Measurements from ENCODE around the gene PIK3C2G. TPM values are rescaled to one million over a fixed set of nuclear protein-coding genes. Genes with fewer than 3 reads are reported as not detected.

Gene PIK3C2G
- total RNA-seq, 1 experiment from 2014 or later, result not detected

- H3K27me3 Mint-ChIP-seq (ENCODE audit: low read depth), result no peaks in the 10 kb centered on the region
- Histone ChIP-seq H2BK15ac (ENCODE audit: low read depth, low read length) (no peak overlapping the region), H3T11ph (ENCODE audit: low read length) (no peak overlapping the region), H4K20me1 (ENCODE audit: control insufficient read depth, insufficient read depth, insufficient read length) (no peaks in the 10 kb centered on the region), H3K4me1 (ENCODE audit: insufficient read depth, low read length) (no peaks in the 10 kb centered on the region), H2BK120ac (ENCODE audit: low read depth, low read length, poor library complexity, severe bottlenecking) (no peak overlapping the region), H3K4me2 (ENCODE audit: insufficient read depth, insufficient read length, low read length) (no peak overlapping the region), H2BK12ac (ENCODE audit: insufficient read length, low read depth, low read length) (no peak overlapping the region), H3K79me2 (ENCODE audit: insufficient read depth, low read length) (no peaks in the 10 kb centered on the region), H3K23me2 (ENCODE audit: insufficient read length, low read depth, low read length, poor library complexity, severe bottlenecking) (no peaks in the 10 kb centered on the region), H3K79me1 (ENCODE audit: insufficient read depth, low read depth, low read length, poor library complexity, severe bottlenecking) (no peaks in the 10 kb centered on the region), H3K18ac (ENCODE audit: insufficient read length, low read depth, low read length) (no peak overlapping the region), H3K9ac (ENCODE audit: extremely low read depth, insufficient read length, low read length) (no peak overlapping the region), H4K91ac (ENCODE audit: insufficient read length, low read depth, low read length) (no peak overlapping the region), H3K4ac (ENCODE audit: low read depth, low read length) (no peak overlapping the region), H2AFZ (ENCODE audit: low read length) (no peak overlapping the region), H3K23ac (ENCODE audit: insufficient read length, low read depth, low read length) (no peak overlapping the region), H3K27me3 (ENCODE audit: insufficient read depth, low read length) (no peaks in the 10 kb centered on the region), H2AK5ac (ENCODE audit: insufficient read length, low read length) (no peak overlapping the region), H3K27ac (ENCODE audit: insufficient read length, low read depth, low read length) (no peak overlapping the region), H3K14ac (ENCODE audit: insufficient read depth, low read length) (no peak overlapping the region), H4K8ac (replicated peaks; ENCODE audit: insufficient read length, low read depth, low read length) (no peak overlapping the region), H2BK20ac (ENCODE audit: low read depth, low read length, poor library complexity, severe bottlenecking) (no peak overlapping the region), H3K56ac (ENCODE audit: insufficient read length, low read depth, low read length) (no peak overlapping the region), H4K5ac (ENCODE audit: insufficient read length, low read depth, low read length) (no peak overlapping the region), H2BK5ac (ENCODE audit: insufficient read length, low read length) (no peak overlapping the region), H3K9me3 (ENCODE audit: control insufficient read depth, low read depth, low read length) (no peaks in the 10 kb centered on the region)
- H3K4me3 Mint-ChIP-seq, result no peak overlapping the region
- peaks cover 12 to 15% of the 10 kb centered on the region in 2 experiments for H3K9me3 Mint-ChIP-seq
- H3K36me3 Mint-ChIP-seq (ENCODE audit: insufficient read depth in 1 of 3, low read depth in 3 of 3), result peaks cover 0 to 13% (median 2%) of the 10 kb centered on the region in 3 experiments; a peak in 5 of 7 replicates
- no peak for TF ChIP-seq CTCF (conservative IDR thresholded peaks at IDR 0.05)
- no peak for DNase-seq
- H3K27ac Mint-ChIP-seq, result no peak overlapping the region
- no peaks in the 10 kb centered on the region for H3K4me1 Mint-ChIP-seq
- WGBS (ENCODE audit: extremely low coverage, insufficient read length, low lambda C conversion rate), result no CpG with 5 or more reads among the region's 1 CpG
Measured at GRCh38 chr12:18629916-18630315, 368.6 kb downstream of the PIK3C2G start.
